HepG2 (cell line): ENCODE results near the gene ANO1. TPM values are rescaled to one million over a fixed set of nuclear protein-coding genes. Genes with fewer than 3 reads are reported as not detected.

Source experiments
- ATAC-seq: fragments of 200-7000 bp; cut with Tn5 transposase; 3 replicates; pipeline ENCODE4 v1.9.1; 2020; ENCODE audit warnings: mild to moderate bottlenecking, moderate library complexity
- BruUV-seq: library from RNA; stranded (reverse); fragments of 400-500 nt; replicated peaks from 2 replicates; lab custom pipeline; 2021; lab: Mats Ljungman, UMichigan
- CTCF ChIA-PET: fragments of 300-600 bp; formaldehyde crosslinking; extraction: SDS; loops from one replicate; lab custom pipeline; 2021; ENCODE audit warnings: low total read pairs, inconsistent platforms, low intra/inter-chr PET ratio; lab: Yijun Ruan, JAX
- POLR2A ChIA-PET: fragments of 350-600 bp; sonication (Branson Sonifier 250); formaldehyde crosslinking; loops from one replicate; lab custom pipeline; 2020; ENCODE audit warnings: antibody characterized with exemption, inconsistent platforms; lab: Yijun Ruan, JAX
- DNase-seq: peaks from one replicate; pipeline ENCODE4 v3.0.0-alpha.2; 2015; ENCODE audit warnings: low spot score
- FAIRE-seq: peaks from 3 replicates; lab custom pipeline; 2011; peaks lifted over from hg19 to GRCh38; lab: Jason Lieb, UNC
- H2AFZ ChIP-seq: one replicate; pipeline ENCODE4 v1.6.1; 2011; ENCODE audit warnings: low read length, inconsistent platforms
- H3K27ac ChIP-seq: fragments of 300-600 bp; 3 replicates; pipeline ENCODE4 v1.8.0; 2011; ENCODE audit warnings: mixed run types, mild to moderate bottlenecking, mixed read lengths, low read length, inconsistent platforms; ENCODE audit not compliant: insufficient read depth; ENCODE audit errors: extremely low read length
- H3K27me3 ChIP-seq, 2 experiments: fragments of 200-600 bp in 1 of 2; 2 replicates in 1 of 2; 3 replicates in 1 of 2; pipeline versions ENCODE4 v1.6.0 to v1.8.0; 2011; ENCODE audit warnings: low read length in 2 of 2, mild to moderate bottlenecking in 2 of 2, moderate library complexity in 2 of 2, inconsistent platforms in 1 of 2; ENCODE audit not compliant: insufficient read depth in 2 of 2, control insufficient read depth in 1 of 2
- H3K36me3 ChIP-seq, 2 experiments: fragments of 200-600 bp in 1 of 2; replicated peaks in 1 of 2; 2 replicates in 1 of 2; 3 replicates in 1 of 2; pipeline versions ENCODE4 v1.5.1 to v1.8.0; 2011; ENCODE audit warnings: low read length in 2 of 2, inconsistent platforms in 1 of 2; ENCODE audit not compliant: insufficient read depth in 2 of 2, control insufficient read depth in 1 of 2
- H3K4me1 ChIP-seq: 2 replicates; pipeline ENCODE4 v1.5.1; 2012; ENCODE audit warnings: low read length, inconsistent platforms; ENCODE audit not compliant: insufficient read depth
- H3K4me2 ChIP-seq: 2 replicates; pipeline ENCODE4 v1.6.0; 2011; ENCODE audit warnings: low read depth, low read length, inconsistent platforms
- H3K4me3 ChIP-seq, 3 experiments: fragments of 200-600 bp in 1 of 3; sonication (generic), shearing (Covaris generic) in 1 of 3; replicated peaks in 1 of 3; 2 replicates each; pipeline ENCODE4 v1.5.1; 2011 to 2016; ENCODE audit warnings: low read length in 3 of 3, inconsistent platforms in 2 of 3, low read depth in 2 of 3, mild to moderate bottlenecking in 2 of 3, control low read depth in 1 of 3, mixed read lengths in 1 of 3; ENCODE audit not compliant: insufficient read depth in 1 of 3
- H3K79me2 ChIP-seq: one replicate; pipeline ENCODE4 v1.6.1; 2011; ENCODE audit warnings: low read length, inconsistent platforms; ENCODE audit not compliant: insufficient read depth
- H3K9ac ChIP-seq: 2 replicates; pipeline ENCODE4 v1.6.0; 2011; ENCODE audit warnings: mild to moderate bottlenecking, low read depth, low read length, inconsistent platforms; ENCODE audit not compliant: insufficient read depth
- H3K9me3 ChIP-seq: 2 replicates; pipeline ENCODE4 v1.5.1; 2012; ENCODE audit warnings: mild to moderate bottlenecking, low read length
- H4K20me1 ChIP-seq: 2 replicates; pipeline ENCODE4 v1.6.0; 2011; ENCODE audit warnings: inconsistent platforms, mild to moderate bottlenecking, low read length, moderate library complexity; ENCODE audit not compliant: insufficient read depth
- CTCF ChIP-seq: sonication (generic); formaldehyde crosslinking; IDR thresholded peaks from 2 replicates; pipeline ENCODE4 v1.5.0; 2020; ENCODE audit warnings: mild to moderate bottlenecking, missing genetic modification reagents, moderate library complexity
- SP4 ChIP-seq: sonication (generic); formaldehyde crosslinking; IDR thresholded peaks from 2 replicates; pipeline ENCODE4 v1.8.1; 2023; ENCODE audit warnings: mild to moderate bottlenecking, missing genetic modification reagents
- STAG1 ChIP-seq: sonication (generic); formaldehyde crosslinking; IDR thresholded peaks from 2 replicates; pipeline ENCODE4 v1.4.0; 2020; ENCODE audit warnings: missing genetic modification reagents
- ZBED4 ChIP-seq: sonication (generic); formaldehyde crosslinking; IDR thresholded peaks from 2 replicates; pipeline ENCODE4 v1.4.0; 2020; ENCODE audit warnings: missing genetic modification reagents, borderline replicate concordance
- ZFY ChIP-seq: sonication (generic); formaldehyde crosslinking; IDR thresholded peaks from 2 replicates; pipeline ENCODE4 v1.4.0; 2020; ENCODE audit warnings: missing genetic modification reagents
- ZNF510 ChIP-seq: sonication (generic); formaldehyde crosslinking; IDR thresholded peaks from 2 replicates; pipeline ENCODE4 v1.4.0; 2020; ENCODE audit warnings: low read depth, mild to moderate bottlenecking, missing genetic modification reagents
- WGBS: methylation state at CpG from one replicate; pipeline ENCODE4 v1.1.6; 2017; ENCODE audit warnings: low lambda C conversion rate; 5-methylcytosine and 5-hydroxymethylcytosine counted together
- in situ Hi-C: cut with HindIII; loops from 2 replicates; pipeline ENCODE4 v1.10.0; 2017; ENCODE audit warnings: low pct_unique_long_range_greater_than_20kb; ENCODE audit not compliant: extremely low pct_ligation_motif_present
- intact Hi-C: fragments of 100-400 bp; cut with micrococcal nuclease; formaldehyde crosslinking; loops from one replicate; pipeline ENCODE4 v1.10.0; 2022; ENCODE audit not compliant: unreplicated experiment
- polyA plus RNA-seq, 8 experiments: library from polyadenylated mRNA; depleted of rRNA in 3 of 8; stranded (reverse) in 7 of 8; unstranded in 1 of 8; fragments of >200 nt; fragmentation: Illumina TruSeq in 4 of 8; extraction: Trizol in 4 of 8; gene quantifications; 2 replicates each; pipeline versions ENCODE4 v1.2.1 to v1.2.3, GENCODE V29; 2011 to 2016; ENCODE audit warnings: low read depth in 4 of 8, missing spikeins in 1 of 8, mixed read lengths in 1 of 8; ENCODE audit not compliant: insufficient read depth in 1 of 8
- total RNA-seq, 5 experiments: library from RNA; depleted of rRNA; stranded (reverse); fragments of >200 nt; fragmentation: Illumina TruSeq; extraction: Trizol; gene quantifications; 2 replicates each; pipeline ENCODE4 v1.2.3, GENCODE V29; 2016; ENCODE audit warnings: low read depth in 1 of 5

The ANO1 gene
- total and polyA plus RNA-seq, 2 of the 13 experiments (the other 11 are each of a cell fraction or from before 2014, with no cell fraction given), result not detected

- Histone ChIP-seq H3K4me2 (no peak overlapping the region), H3K27me3 (peaks cover 7 to 42% of the 10 kb centered on the region in 2 experiments), H3K4me1 (peaks cover 6% of the 10 kb centered on the region), H3K4me3 (no peak overlapping the region), H3K27ac (no peak overlapping the region), H3K36me3 (no peaks in the 10 kb centered on the region), H4K20me1 (no peaks in the 10 kb centered on the region), H2AFZ (no peak overlapping the region), H3K9me3 (no peaks in the 10 kb centered on the region), H3K79me2 (no peaks in the 10 kb centered on the region), H3K9ac (no peak overlapping the region)
- in situ Hi-C loops (no loop called here), intact Hi-C loops (no loop called here)
- WGBS, result 22% methylated on average over 12 of the region's 30 CpGs
- DNase-seq (no peak), ATAC-seq (no peak; the same call in 2 of the 3 replicates), FAIRE-seq (no peak)
- CTCF ChIA-PET, result no interaction called here
- POLR2A ChIA-PET, result no interaction called here
- no TSS peak for BruUV-seq
- 0 out of 2 replicates have a peak, but pooled peaks have one; percentile 18 for TF ChIP-seq ZFY (CRISPR knock-in tag)
- TF ChIP-seq ZNF510, result no peak
Observed at GRCh38 chr11:70085815-70086769, 8.0 kb downstream of the ANO1 start.

GRCh38 chr11:70087446-70088167 lies 9.5 kb downstream of the ANO1 start:
- no peak for FAIRE-seq
- TF ChIP-seq SP4 (no peak), STAG1 (CRISPR knock-in tag) (peak; percentile 17; the same call in 1 of the 2 replicates), CTCF (CRISPR knock-in tag) (0 out of 2 replicates have a peak, but pooled peaks have one; percentile 10), ZBED4 (no peak)
- H3K4me1 ChIP-seq, result peaks cover 6% of the 10 kb centered on the region
- no peaks in the 10 kb centered on the region for H3K9me3 ChIP-seq
- no peaks in the 10 kb centered on the region for H3K36me3 ChIP-seq
- H3K4me2 ChIP-seq, result no peak overlapping the region
- H3K27me3 ChIP-seq, result peaks cover 7 to 51% of the 10 kb centered on the region in 2 experiments
- H3K9ac ChIP-seq, result no peak overlapping the region
- no peaks in the 10 kb centered on the region for H4K20me1 ChIP-seq
- H3K79me2 ChIP-seq, result no peaks in the 10 kb centered on the region
- POLR2A ChIA-PET, result no interaction called here
- no peak overlapping the region for H2AFZ ChIP-seq
- ATAC-seq, result peak; percentile 26; the same call in 2 of the 3 replicates
- in situ Hi-C loops (no loop called here), intact Hi-C loops (no loop called here)
- H3K27ac ChIP-seq, result no peak overlapping the region
- H3K4me3 ChIP-seq, result no peak overlapping the region
- no peak for DNase-seq
- no TSS peak for BruUV-seq
- WGBS, result 31% methylated on average over 7 of the region's 32 CpGs
- CTCF ChIA-PET, result no interaction called here
